Mesendoderm (in vitro differentiated cells): ENCODE data around the gene FMO1.
"Not testable (repeated sequence)": the region's sequence is repeated elsewhere in the genome, so short reads cannot be mapped to it uniquely, and the experiment has no call there.

Experiments used
- DNase-seq: peaks from one replicate; pipeline ENCODE4 v3.0.0; 2013
- H2AK5ac ChIP-seq: 2 replicates; pipeline ENCODE4 v1.6.1; 2013; ENCODE audit warnings: low read length, inconsistent platforms
- H2BK120ac ChIP-seq: 2 replicates; pipeline ENCODE4 v1.6.1; 2013; ENCODE audit warnings: low read depth, mild to moderate bottlenecking, low read length, moderate library complexity, mixed read lengths
- H2BK15ac ChIP-seq: replicated peaks from 2 replicates; pipeline ENCODE4 v1.6.1; 2013; ENCODE audit warnings: low read depth, mild to moderate bottlenecking, moderate library complexity
- H2BK5ac ChIP-seq: 2 replicates; pipeline ENCODE4 v1.6.1; 2013; ENCODE audit warnings: low read length, inconsistent platforms
- H3K18ac ChIP-seq: 2 replicates; pipeline ENCODE4 v1.6.1; 2013; ENCODE audit warnings: mild to moderate bottlenecking, low read length, mixed read lengths
- H3K23ac ChIP-seq: one replicate; pipeline ENCODE4 v1.6.1; 2013; ENCODE audit warnings: low read length
- H3K27ac ChIP-seq: 2 replicates; pipeline ENCODE4 v1.5.1; 2013; ENCODE audit warnings: low read depth, mild to moderate bottlenecking, inconsistent platforms, low read length, moderate library complexity
- H3K27me3 ChIP-seq: 2 replicates; pipeline ENCODE4 v1.6.1; 2013; ENCODE audit warnings: low read length, control low read depth, mild to moderate bottlenecking, inconsistent platforms; ENCODE audit not compliant: insufficient read depth, poor library complexity
- H3K36me3 ChIP-seq: 2 replicates; pipeline ENCODE4 v1.6.1; 2013; ENCODE audit warnings: low read length, inconsistent platforms; ENCODE audit not compliant: control insufficient read depth, insufficient read depth
- H3K4ac ChIP-seq: one replicate; pipeline ENCODE4 v1.6.1; 2013; ENCODE audit warnings: low read depth, mild to moderate bottlenecking, low read length, moderate library complexity
- H3K4me1 ChIP-seq: 2 replicates; pipeline ENCODE4 v1.6.1; 2013; ENCODE audit warnings: low read depth, low read length, inconsistent platforms; ENCODE audit not compliant: control insufficient read depth
- H3K4me2 ChIP-seq: 2 replicates; pipeline ENCODE4 v1.6.1; 2013; ENCODE audit warnings: low read length
- H3K4me3 ChIP-seq: 2 replicates; pipeline ENCODE4 v1.5.1; 2013; ENCODE audit warnings: mild to moderate bottlenecking, low read length
- H3K56ac ChIP-seq: one replicate; pipeline ENCODE4 v1.6.1; 2013; ENCODE audit warnings: low read length
- H3K79me1 ChIP-seq: 2 replicates; pipeline ENCODE4 v1.6.1; 2013; ENCODE audit warnings: low read length, inconsistent platforms
- H3K79me2 ChIP-seq: 2 replicates; pipeline ENCODE4 v1.6.1; 2013; ENCODE audit warnings: mild to moderate bottlenecking, low read length; ENCODE audit not compliant: control insufficient read depth, insufficient read depth
- H3K9ac ChIP-seq: 2 replicates; pipeline ENCODE4 v1.6.1; 2013; ENCODE audit warnings: low read length, inconsistent platforms
- H4K5ac ChIP-seq: one replicate; pipeline ENCODE4 v1.6.1; 2013; ENCODE audit warnings: low read length
- H4K8ac ChIP-seq: one replicate; pipeline ENCODE4 v1.6.1; 2013; ENCODE audit warnings: low read depth, mild to moderate bottlenecking, control low read depth, low read length, moderate library complexity
- WGBS: extraction: QIAGEN DNeasy Blood & Tissue Kit; methylation state at CpG from one replicate; pipeline ENCODE4 v1.1.7; 2013; ENCODE audit warnings: low lambda C conversion rate, missing lambda C conversion rate; ENCODE audit not compliant: insufficient coverage; ENCODE audit errors: extremely low coverage; 5-methylcytosine and 5-hydroxymethylcytosine counted together

The FMO1 gene

DNA sequence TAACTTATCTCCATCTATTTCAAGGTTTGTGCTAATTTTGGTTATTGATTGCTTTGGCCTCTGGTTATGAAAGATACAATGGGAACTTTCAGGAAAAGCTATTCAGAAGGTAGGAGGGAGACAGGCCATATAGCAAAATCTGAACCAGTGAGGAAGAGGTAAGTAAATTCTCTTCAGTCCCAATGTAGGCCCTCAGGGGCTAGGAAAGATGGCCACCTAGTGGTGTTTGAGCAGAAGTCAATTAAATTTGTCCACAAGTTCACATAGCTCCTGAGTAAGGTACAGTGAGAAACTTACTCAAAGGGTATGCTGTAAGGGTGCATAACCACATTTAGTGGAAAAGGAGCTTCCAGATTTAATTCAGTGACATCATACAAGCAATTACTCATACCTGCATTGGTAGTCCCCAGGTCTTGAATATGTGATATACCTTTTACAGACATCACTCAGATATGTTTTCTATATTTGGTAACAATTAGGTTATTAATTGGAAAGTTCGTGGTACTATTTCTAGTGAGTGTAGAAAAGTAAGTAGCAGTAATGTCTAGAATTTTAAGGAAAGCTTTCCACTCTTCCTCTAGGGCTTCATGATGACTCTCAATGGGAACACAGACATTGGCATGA is 21.4 kb upstream of the FMO1 start:
- no peak overlapping the region for H3K56ac ChIP-seq
- no peak overlapping the region for H2BK5ac ChIP-seq
- H3K4me1 ChIP-seq: peaks cover 2% of the 10 kb centered on the region
- no peak overlapping the region for H3K23ac ChIP-seq
- no peaks in the 10 kb centered on the region for H3K79me2 ChIP-seq
- H3K27ac ChIP-seq: no peak overlapping the region
- whole genome bisulfite sequencing: no CpG with 5 or more reads among the region's 1 CpG
- no peaks in the 10 kb centered on the region for H3K27me3 ChIP-seq
- no peak overlapping the region for H4K5ac ChIP-seq
- H3K4me2 ChIP-seq: no peak overlapping the region
- H4K8ac ChIP-seq: no peak overlapping the region
- no peak overlapping the region for H2BK120ac ChIP-seq
- no peak overlapping the region for H2BK15ac ChIP-seq
- peak; percentile 87 for DNase-seq
- H3K4me3 ChIP-seq: no peak overlapping the region
- H3K18ac ChIP-seq: no peak overlapping the region
- no peak overlapping the region for H3K9ac ChIP-seq
- no peak overlapping the region for H3K4ac ChIP-seq
- H3K79me1 ChIP-seq: no peaks in the 10 kb centered on the region
- no peaks in the 10 kb centered on the region for H3K36me3 ChIP-seq
- H2AK5ac ChIP-seq: no peak overlapping the region

DNA sequence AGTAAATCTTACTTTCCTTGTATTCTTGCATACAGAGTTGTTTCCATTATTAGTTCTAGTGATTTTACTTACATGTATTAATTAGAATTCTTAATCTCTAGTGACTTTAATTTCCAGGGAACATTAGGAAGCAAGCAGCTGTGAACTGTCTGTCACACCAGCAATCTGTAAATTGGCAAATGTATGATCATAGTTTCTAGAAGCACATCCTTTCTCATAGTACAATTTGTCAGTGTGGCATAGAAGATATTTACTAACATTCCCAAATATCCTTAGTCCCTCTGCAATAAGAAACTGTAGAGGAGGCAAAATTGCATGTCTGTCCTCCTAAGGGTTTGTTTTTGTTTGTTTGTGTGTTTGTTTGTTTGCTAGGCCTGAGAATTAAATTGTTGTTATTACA is 17.0 kb upstream of the FMO1 start:
- no peak overlapping the region for H3K4me2 ChIP-seq
- H2BK5ac ChIP-seq: no peak overlapping the region
- no peak overlapping the region for H2AK5ac ChIP-seq
- H3K18ac ChIP-seq: no peak overlapping the region
- H3K4ac ChIP-seq: no peak overlapping the region
- no peaks in the 10 kb centered on the region for H3K36me3 ChIP-seq
- H4K8ac ChIP-seq: no peak overlapping the region
- no peaks in the 10 kb centered on the region for H3K79me1 ChIP-seq
- no peaks in the 10 kb centered on the region for H3K27me3 ChIP-seq
- no peaks in the 10 kb centered on the region for H3K79me2 ChIP-seq
- H2BK120ac ChIP-seq: no peak overlapping the region
- H3K9ac ChIP-seq: no peak overlapping the region
- H3K23ac ChIP-seq: no peak overlapping the region
- no peaks in the 10 kb centered on the region for H3K4me1 ChIP-seq
- H3K27ac ChIP-seq: no peak overlapping the region
- H3K4me3 ChIP-seq: no peak overlapping the region
- DNase-seq: no peak
- H2BK15ac ChIP-seq: no peak overlapping the region
- no peak overlapping the region for H4K5ac ChIP-seq
- H3K56ac ChIP-seq: no peak overlapping the region

DNA sequence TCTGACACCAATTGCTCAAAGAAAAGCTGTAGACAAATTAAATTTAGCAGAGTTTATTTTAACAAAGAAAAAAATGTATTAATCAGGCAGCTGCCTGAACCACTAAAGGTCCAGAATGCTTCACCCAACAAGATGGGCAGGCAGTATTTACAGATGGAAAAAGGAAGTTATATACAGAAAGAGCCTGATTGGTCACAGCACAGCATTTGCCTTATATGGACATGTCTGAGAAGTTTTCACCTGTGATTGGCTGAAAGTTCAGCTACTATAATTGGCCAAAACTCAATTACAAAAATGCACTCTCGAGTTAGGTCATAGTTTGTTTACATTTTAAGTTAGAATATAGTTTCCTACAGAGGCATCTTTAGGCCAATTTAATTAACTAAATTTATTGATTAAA is 15.1 kb upstream of the FMO1 start:
- Histone ChIP-seq H3K27ac (no peak overlapping the region), H3K18ac (no peak overlapping the region), H3K4ac (no peak overlapping the region), H2BK15ac (no peak overlapping the region), H3K23ac (no peak overlapping the region), H2BK5ac (no peak overlapping the region), H3K4me1 (no peaks in the 10 kb centered on the region), H3K79me2 (no peaks in the 10 kb centered on the region), H3K9ac (no peak overlapping the region), H4K8ac (no peak overlapping the region), H3K56ac (no peak overlapping the region), H3K79me1 (no peaks in the 10 kb centered on the region), H3K27me3 (no peaks in the 10 kb centered on the region), H3K36me3 (no peaks in the 10 kb centered on the region), H2BK120ac (no peak overlapping the region), H2AK5ac (no peak overlapping the region), H3K4me3 (no peak overlapping the region), H4K5ac (no peak overlapping the region), H3K4me2 (no peak overlapping the region)
- no CpG with 5 or more reads among the region's 1 CpG for WGBS
- no peak for DNase-seq

DNA sequence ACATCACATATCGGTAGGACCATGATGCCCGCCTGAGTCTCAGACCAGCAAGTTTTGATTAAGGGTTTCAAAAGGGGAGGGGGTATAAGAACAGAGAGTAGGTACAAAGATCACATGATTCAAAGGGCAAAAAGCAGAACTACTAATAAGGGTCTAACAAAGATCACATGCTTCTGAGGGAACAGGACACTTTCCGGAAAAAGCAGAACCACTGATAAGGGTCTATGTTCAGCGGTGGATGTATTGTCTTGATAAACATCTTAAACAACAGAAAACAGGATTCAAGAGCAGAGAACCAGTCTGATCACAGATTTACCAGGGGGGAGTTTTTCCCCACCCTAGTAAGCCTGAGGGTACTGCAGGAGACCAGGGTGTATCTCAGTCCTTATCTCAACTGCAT is 12.1 kb upstream of the FMO1 start:
- not testable (repeated sequence) for H3K4me3 ChIP-seq, H3K4me1 ChIP-seq, H4K5ac ChIP-seq, H3K4ac ChIP-seq, H2BK15ac ChIP-seq, H3K9ac ChIP-seq, DNase-seq, H2AK5ac ChIP-seq, H2BK120ac ChIP-seq, H4K8ac ChIP-seq, H3K79me2 ChIP-seq, H3K27me3 ChIP-seq, H3K36me3 ChIP-seq, H3K18ac ChIP-seq, H3K23ac ChIP-seq, H2BK5ac ChIP-seq, H3K27ac ChIP-seq, H3K56ac ChIP-seq, H3K4me2 ChIP-seq, H3K79me1 ChIP-seq
- WGBS: no CpG with 5 or more reads among the region's 4 CpGs

DNA sequence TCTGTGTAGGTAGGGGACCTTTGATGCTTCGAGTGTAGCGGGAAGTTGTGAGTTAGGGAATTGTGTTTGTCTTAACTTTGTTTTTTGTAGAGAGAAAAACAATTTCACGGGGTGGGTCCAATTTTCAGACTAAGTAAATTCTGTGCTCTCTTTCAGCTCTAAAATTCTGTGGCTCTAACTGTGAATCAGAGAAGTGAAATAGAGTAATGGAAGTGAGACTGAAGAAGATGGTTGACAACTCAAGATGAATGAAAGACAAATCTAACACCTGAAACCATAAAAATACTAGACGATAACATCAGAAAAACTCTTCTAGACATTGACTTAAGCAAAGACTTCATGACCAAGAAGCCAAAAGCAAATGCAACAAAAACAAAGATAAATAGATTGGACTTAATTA is 4.4 kb upstream of the FMO1 start:
- H3K4me2 ChIP-seq: no peak overlapping the region
- no peaks in the 10 kb centered on the region for H3K79me2 ChIP-seq
- H3K4ac ChIP-seq: no peak overlapping the region
- H3K4me1 ChIP-seq: no peaks in the 10 kb centered on the region
- no peak overlapping the region for H3K23ac ChIP-seq
- no peak overlapping the region for H2AK5ac ChIP-seq
- H3K56ac ChIP-seq: no peak overlapping the region
- no peaks in the 10 kb centered on the region for H3K27me3 ChIP-seq
- no peak overlapping the region for H2BK5ac ChIP-seq
- H3K36me3 ChIP-seq: no peaks in the 10 kb centered on the region
- H2BK120ac ChIP-seq: no peak overlapping the region
- H3K79me1 ChIP-seq: no peaks in the 10 kb centered on the region
- H3K9ac ChIP-seq: no peak overlapping the region
- H4K5ac ChIP-seq: no peak overlapping the region
- no peak overlapping the region for H3K4me3 ChIP-seq
- WGBS: 100% methylated on average over 2 of the region's 4 CpGs
- no peak for DNase-seq
- no peak overlapping the region for H2BK15ac ChIP-seq
- no peak overlapping the region for H3K27ac ChIP-seq
- H3K18ac ChIP-seq: no peak overlapping the region
- H4K8ac ChIP-seq: no peak overlapping the region

DNA sequence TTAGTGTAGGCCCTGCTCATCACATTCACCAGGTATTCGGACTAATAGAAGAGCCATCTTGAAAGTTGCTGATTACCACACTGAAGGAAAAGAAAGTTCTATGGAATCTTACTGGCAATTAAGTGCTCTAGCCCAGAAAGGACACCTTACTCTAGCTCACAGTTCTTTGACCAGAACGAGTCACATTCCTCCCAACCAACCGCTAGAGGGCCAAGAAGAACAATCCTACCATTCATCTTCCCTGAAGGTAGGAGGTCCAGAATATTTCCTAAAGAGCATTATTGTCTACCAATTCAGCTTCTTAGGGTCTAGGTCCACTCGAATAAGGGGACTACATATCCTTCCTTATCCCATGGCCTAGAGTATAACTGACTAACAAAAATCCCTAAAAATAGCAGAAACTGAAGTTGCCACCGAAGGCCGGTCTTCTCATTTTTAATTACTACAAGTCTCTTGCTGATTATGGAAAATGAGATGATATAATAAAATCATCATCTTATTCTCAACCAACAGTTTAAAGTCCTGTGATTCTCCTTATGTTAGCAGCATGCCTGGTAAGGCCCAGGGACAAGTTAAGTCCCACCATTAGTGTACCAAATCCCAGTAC is 2.7 kb upstream of the FMO1 start:
- Histone ChIP-seq H3K36me3 (no peaks in the 10 kb centered on the region), H3K9ac (no peak overlapping the region), H3K79me1 (no peaks in the 10 kb centered on the region), H3K4me3 (no peak overlapping the region), H2AK5ac (no peak overlapping the region), H3K4me2 (no peak overlapping the region), H3K27ac (no peak overlapping the region), H4K5ac (no peak overlapping the region), H3K79me2 (no peaks in the 10 kb centered on the region), H3K27me3 (no peaks in the 10 kb centered on the region), H2BK120ac (no peak overlapping the region), H2BK5ac (no peak overlapping the region), H2BK15ac (no peak overlapping the region), H3K23ac (no peak overlapping the region), H3K4me1 (no peaks in the 10 kb centered on the region), H3K4ac (no peak overlapping the region), H3K18ac (no peak overlapping the region), H3K56ac (no peak overlapping the region), H4K8ac (no peak overlapping the region)
- WGBS: no CpG with 5 or more reads among the region's 6 CpGs
- peak; percentile 65 for DNase-seq
